ENCODE measurements around the gene KLK7.

DNA sequence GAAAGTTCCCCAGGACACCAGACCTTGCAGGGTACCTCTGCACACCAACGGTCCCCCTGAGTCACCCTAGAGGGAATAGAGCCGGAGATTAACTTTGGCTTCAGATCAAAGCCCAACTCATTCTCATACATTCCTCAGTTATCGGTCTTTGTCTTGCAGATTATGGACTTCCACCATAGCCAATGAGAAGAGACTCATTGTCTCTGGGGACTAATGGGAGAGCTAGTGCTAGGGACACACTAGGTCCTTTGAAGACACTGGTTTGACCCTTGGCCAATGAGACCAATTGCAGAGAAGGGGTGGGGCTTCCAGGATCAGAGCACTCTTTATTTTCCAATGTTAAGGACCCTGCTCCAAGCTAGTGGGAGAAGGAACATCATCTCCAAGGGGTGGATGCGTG is 6.1 kb downstream of the KLK7 start:
- TF ChIP-seq, protein P1, sequence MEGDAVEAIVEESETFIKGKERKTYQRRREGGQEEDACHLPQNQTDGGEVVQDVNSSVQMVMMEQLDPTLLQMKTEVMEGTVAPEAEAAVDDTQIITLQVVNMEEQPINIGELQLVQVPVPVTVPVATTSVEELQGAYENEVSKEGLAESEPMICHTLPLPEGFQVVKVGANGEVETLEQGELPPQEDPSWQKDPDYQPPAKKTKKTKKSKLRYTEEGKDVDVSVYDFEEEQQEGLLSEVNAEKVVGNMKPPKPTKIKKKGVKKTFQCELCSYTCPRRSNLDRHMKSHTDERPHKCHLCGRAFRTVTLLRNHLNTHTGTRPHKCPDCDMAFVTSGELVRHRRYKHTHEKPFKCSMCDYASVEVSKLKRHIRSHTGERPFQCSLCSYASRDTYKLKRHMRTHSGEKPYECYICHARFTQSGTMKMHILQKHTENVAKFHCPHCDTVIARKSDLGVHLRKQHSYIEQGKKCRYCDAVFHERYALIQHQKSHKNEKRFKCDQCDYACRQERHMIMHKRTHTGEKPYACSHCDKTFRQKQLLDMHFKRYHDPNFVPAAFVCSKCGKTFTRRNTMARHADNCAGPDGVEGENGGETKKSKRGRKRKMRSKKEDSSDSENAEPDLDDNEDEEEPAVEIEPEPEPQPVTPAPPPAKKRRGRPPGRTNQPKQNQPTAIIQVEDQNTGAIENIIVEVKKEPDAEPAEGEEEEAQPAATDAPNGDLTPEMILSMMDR (IDR thresholded peaks at IDR 0.05): no peak
- no peak for TF ChIP-seq POLR2A (IDR thresholded peaks at IDR 0.05)

Data from esophagus squamous epithelium (tissue), 4 donors.